Heart left ventricle (tissue), 13 donors: Measurements from ENCODE around the gene NPC1L1.

ENCODE experiments used
- POLR2A ChIP-seq, 2 donors: fragments of 450-650 bp; IDR thresholded peaks; one replicate each; pipeline ENCODE4 v1.6.1; 2017; ENCODE audit warnings: antibody characterized with exemption in 2 of 2, mild to moderate bottlenecking in 2 of 2, moderate library complexity in 2 of 2
- TF ChIP-seq, protein P1 (sequence below), 12 donors: fragments of 200-600 bp; sonication (generic) in 4 of 12; IDR thresholded peaks; one replicate each; pipeline versions ENCODE4 v1.5.0 to v1.8.0; 2018 to 2022; ENCODE audit warnings: antibody characterized with exemption in 12 of 12, mild to moderate bottlenecking in 5 of 12
- donor health status: ischemic (EF 13 %, LVEDD 7.1; RV severe dilation, severe dysfunction).
- donor health status: DM: no; HTN: yes; CAD: no.
- donor health status: DM: no; HTN: no; CAD: no.
- donor health status: ischemic (EF 25% LVEDD 6.9; RV normal size, moderate dysfunction).
- donor health status: ischemic (EF 25% LVEDD 5.7; RV mildly dilated, moderate dysfunction).
- donor health status: ischemic (EF 35%, LVEDD 5.7; RV mildly dilated, moderate dysfunction).
- donor health status: nonischemic (EF 11% LVEDD 7.7; RV severe dilation, severe dysfunction).
- donor health status: DM: yes; HTN: yes; CAD: no.
- donor health status: PGD.
- donor health status: ischemic (EF 29% LVEDD 5.4; RV normal size, mild dysfunction).
- donor health status: nonischemic (EF 23%, LVEDD 6.1; RV moderate dilation, normal function).

DNA sequence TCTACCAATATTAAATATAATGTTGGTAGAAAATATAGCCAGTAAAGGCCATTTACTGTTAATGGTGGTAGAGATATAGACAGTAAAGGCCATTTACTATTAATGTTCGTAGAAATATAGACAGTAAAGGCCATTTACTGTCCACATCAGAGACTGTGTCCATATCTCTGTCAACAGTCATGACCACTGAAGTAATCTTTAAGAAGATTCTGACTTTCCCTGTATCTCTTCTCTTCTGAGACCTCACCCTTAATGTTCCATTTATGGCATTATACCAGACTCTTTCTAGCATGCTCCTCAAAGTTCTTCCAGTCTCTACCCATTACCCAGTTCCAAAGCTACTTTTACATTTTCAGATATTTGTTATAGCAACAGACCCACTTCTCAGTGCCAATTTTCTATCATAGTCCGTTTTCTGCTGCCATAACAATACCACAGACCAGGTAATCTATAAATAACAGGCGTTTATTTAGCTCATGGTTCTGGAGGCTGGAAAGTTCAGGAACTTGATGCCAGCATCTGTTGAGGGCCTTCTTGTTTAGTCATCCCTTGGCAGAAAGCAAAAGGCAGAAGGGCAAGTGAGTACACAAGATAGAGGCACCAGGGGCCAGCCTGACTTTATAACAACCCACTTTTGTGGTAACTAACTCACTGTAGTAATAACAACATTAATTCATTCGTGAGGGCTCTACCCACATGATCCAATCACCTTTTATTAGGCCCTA is 42.7 kb downstream of the NPC1L1 start:
- TF ChIP-seq, protein P1, sequence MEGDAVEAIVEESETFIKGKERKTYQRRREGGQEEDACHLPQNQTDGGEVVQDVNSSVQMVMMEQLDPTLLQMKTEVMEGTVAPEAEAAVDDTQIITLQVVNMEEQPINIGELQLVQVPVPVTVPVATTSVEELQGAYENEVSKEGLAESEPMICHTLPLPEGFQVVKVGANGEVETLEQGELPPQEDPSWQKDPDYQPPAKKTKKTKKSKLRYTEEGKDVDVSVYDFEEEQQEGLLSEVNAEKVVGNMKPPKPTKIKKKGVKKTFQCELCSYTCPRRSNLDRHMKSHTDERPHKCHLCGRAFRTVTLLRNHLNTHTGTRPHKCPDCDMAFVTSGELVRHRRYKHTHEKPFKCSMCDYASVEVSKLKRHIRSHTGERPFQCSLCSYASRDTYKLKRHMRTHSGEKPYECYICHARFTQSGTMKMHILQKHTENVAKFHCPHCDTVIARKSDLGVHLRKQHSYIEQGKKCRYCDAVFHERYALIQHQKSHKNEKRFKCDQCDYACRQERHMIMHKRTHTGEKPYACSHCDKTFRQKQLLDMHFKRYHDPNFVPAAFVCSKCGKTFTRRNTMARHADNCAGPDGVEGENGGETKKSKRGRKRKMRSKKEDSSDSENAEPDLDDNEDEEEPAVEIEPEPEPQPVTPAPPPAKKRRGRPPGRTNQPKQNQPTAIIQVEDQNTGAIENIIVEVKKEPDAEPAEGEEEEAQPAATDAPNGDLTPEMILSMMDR (IDR thresholded peaks at IDR 0.05) = no peak
- no peak for TF ChIP-seq POLR2A (IDR thresholded peaks at IDR 0.05)
